IMR-90 (cell line): ENCODE data around the gene TXNL4B. TPM values are rescaled to one million over a fixed set of nuclear protein-coding genes. Genes with fewer than 3 reads are reported as not detected.

Source experiments
- ATAC-seq: fragments of 200-7000 bp; cut with Tn5 transposase; 2 replicates; pipeline ENCODE4 v1.9.1; 2020; ENCODE audit warnings: low read depth, mild to moderate bottlenecking, moderate library complexity
- BruUV-seq: library from RNA; stranded (reverse); fragments of 400-500 nt; replicated peaks from 2 replicates; lab custom pipeline; 2021; lab: Mats Ljungman, UMichigan
- CTCF ChIA-PET: fragments of 300-600 bp; formaldehyde crosslinking; extraction: SDS; loops from one replicate; lab custom pipeline; 2021; ENCODE audit warnings: antibody characterized with exemption; lab: Yijun Ruan, JAX
- POLR2A ChIA-PET: fragments of 300-600 bp; sonication (Branson Sonifier 250); formaldehyde crosslinking; loops from one replicate; lab custom pipeline; 2022; ENCODE audit warnings: antibody characterized with exemption; ENCODE audit not compliant: unreplicated experiment; lab: Charles Lee
- DNase-seq: peaks from one replicate; pipeline ENCODE4 v3.0.0; 2013
- H2AFZ ChIP-seq: replicated peaks from 2 replicates; pipeline ENCODE3; 2013; ENCODE audit warnings: low read length, mild to moderate bottlenecking; ENCODE audit not compliant: poor library complexity
- H2AK5ac ChIP-seq: 2 replicates; pipeline ENCODE4 v1.6.1; 2013; ENCODE audit warnings: low read depth, low read length, inconsistent platforms
- H2AK9ac ChIP-seq: replicated peaks from 2 replicates; pipeline ENCODE3; 2013; ENCODE audit warnings: mild to moderate bottlenecking, low read depth, low read length, moderate library complexity; ENCODE audit not compliant: poor library complexity
- H2BK120ac ChIP-seq: 2 replicates; pipeline ENCODE4 v1.6.1; 2013; ENCODE audit warnings: low read depth, low read length, inconsistent platforms
- H2BK15ac ChIP-seq: 3 replicates; pipeline ENCODE4 v1.6.1; 2013; ENCODE audit warnings: low read depth, low read length, inconsistent platforms
- H2BK20ac ChIP-seq: 2 replicates; pipeline ENCODE4 v1.6.1; 2013; ENCODE audit warnings: low read depth, mild to moderate bottlenecking, inconsistent platforms, low read length, moderate library complexity
- H2BK5ac ChIP-seq: 2 replicates; pipeline ENCODE4 v1.6.1; 2013; ENCODE audit warnings: mild to moderate bottlenecking, low read depth, low read length, inconsistent platforms; ENCODE audit not compliant: poor library complexity, severe bottlenecking
- H3K14ac ChIP-seq: replicated peaks from 2 replicates; pipeline ENCODE4 v1.6.1; 2013; ENCODE audit warnings: low read depth, low read length, inconsistent platforms
- H3K18ac ChIP-seq: 2 replicates; pipeline ENCODE4 v1.6.1; 2013; ENCODE audit warnings: low read depth, low read length, control low read depth
- H3K23ac ChIP-seq: 2 replicates; pipeline ENCODE4 v1.6.1; 2013; ENCODE audit warnings: low read depth, low read length, inconsistent platforms
- H3K27ac ChIP-seq: 2 replicates; pipeline ENCODE4 v1.5.1; 2013; ENCODE audit warnings: mild to moderate bottlenecking, control low read depth, low read length; ENCODE audit not compliant: insufficient read depth
- H3K27me3 ChIP-seq: 2 replicates; pipeline ENCODE4 v1.6.1; 2013; ENCODE audit warnings: low read length; ENCODE audit not compliant: control insufficient read depth, insufficient read depth
- H3K36me3 ChIP-seq: 2 replicates; pipeline ENCODE4 v1.6.1; 2013; ENCODE audit warnings: low read length, mixed read lengths; ENCODE audit not compliant: control insufficient read depth, insufficient read depth
- H3K4ac ChIP-seq: 2 replicates; pipeline ENCODE4 v1.6.1; 2013; ENCODE audit warnings: low read depth, low read length, inconsistent platforms
- H3K4me1 ChIP-seq: 2 replicates; pipeline ENCODE4 v1.6.1; 2013; ENCODE audit warnings: low read length, mixed read lengths; ENCODE audit not compliant: control insufficient read depth, insufficient read depth
- H3K4me2 ChIP-seq: 2 replicates; pipeline ENCODE4 v1.6.1; 2013; ENCODE audit warnings: low read depth, mild to moderate bottlenecking, control low read depth, low read length, moderate library complexity
- H3K4me3 ChIP-seq: 2 replicates; pipeline ENCODE4 v1.5.1; 2013; ENCODE audit warnings: low read depth, mild to moderate bottlenecking, control low read depth, low read length, moderate library complexity; ENCODE audit not compliant: insufficient read depth
- H3K56ac ChIP-seq: 2 replicates; pipeline ENCODE4 v1.6.1; 2013; ENCODE audit warnings: low read length, inconsistent platforms; ENCODE audit not compliant: insufficient read depth; ENCODE audit errors: extremely low read depth
- H3K79me1 ChIP-seq, 2 experiments: 2 replicates each; pipeline ENCODE4 v1.6.1; 2013; ENCODE audit warnings: low read length in 2 of 2, inconsistent platforms in 1 of 2, low read depth in 1 of 2
- H3K9ac ChIP-seq: 2 replicates; pipeline ENCODE4 v1.6.1; 2013; ENCODE audit warnings: low read depth, low read length, control low read depth
- H3K9me1 ChIP-seq: 2 replicates; pipeline ENCODE4 v1.6.1; 2013; ENCODE audit warnings: low read length, inconsistent platforms; ENCODE audit not compliant: insufficient read depth
- H3K9me3 ChIP-seq: 2 replicates; pipeline ENCODE4 v1.6.1; 2013; ENCODE audit warnings: low read length; ENCODE audit not compliant: control insufficient read depth, insufficient read depth
- H4K20me1 ChIP-seq: 2 replicates; pipeline ENCODE4 v1.6.1; 2013; ENCODE audit warnings: low read length, inconsistent platforms; ENCODE audit not compliant: insufficient read depth
- H4K5ac ChIP-seq: 2 replicates; pipeline ENCODE4 v1.6.1; 2013; ENCODE audit warnings: mild to moderate bottlenecking, low read depth, low read length, control low read depth
- H4K8ac ChIP-seq, 2 experiments: 2 replicates each; pipeline ENCODE4 v1.6.1; 2013; ENCODE audit warnings: low read depth in 2 of 2, low read length in 2 of 2, control low read depth in 1 of 2, inconsistent platforms in 1 of 2
- H4K91ac ChIP-seq: 2 replicates; pipeline ENCODE4 v1.6.1; 2013; ENCODE audit warnings: low read depth, low read length, inconsistent platforms; ENCODE audit not compliant: insufficient read depth
- MAFK ChIP-seq: IDR thresholded peaks from 2 replicates; pipeline ENCODE4 v1.6.1; 2012; ENCODE audit warnings: low read depth, low read length, improper control_type of control experiment
- MXI1 ChIP-seq: IDR thresholded peaks from 2 replicates; pipeline ENCODE4 v1.6.1; 2012; ENCODE audit warnings: low read depth, mild to moderate bottlenecking, low read length, moderate library complexity, borderline replicate concordance
- WGBS, 2 experiments: methylation state at CpG; one replicate each; pipeline versions ENCODE4 v1.1.5 to v1.1.7; 2013; ENCODE audit warnings: missing lambda C conversion rate in 2 of 2; ENCODE audit not compliant: insufficient read length in 1 of 2; ENCODE audit errors: extremely low coverage in 2 of 2; 5-methylcytosine and 5-hydroxymethylcytosine counted together
- dilution Hi-C: fragments of 300-500 bp; cut with HindIII; formaldehyde crosslinking; loops from one replicate; pipeline ENCODE4 v1.14.3; 2018; ENCODE audit warnings: low sequenced_read_pairs; ENCODE audit not compliant: unreplicated experiment
- in situ Hi-C: fragments of 300-500 bp; cut with MboI; formaldehyde crosslinking; loops from 3 replicates; pipeline ENCODE4 v1.14.3; 2019; ENCODE audit warnings: low sequenced_read_pairs, inconsistent platforms, mixed read lengths
- intact Hi-C: fragments of 100-400 bp; cut with micrococcal nuclease; formaldehyde crosslinking; loops from 2 replicates; pipeline ENCODE4 v1.10.0; 2022
- polyA plus RNA-seq, 3 experiments: library from polyadenylated mRNA; depleted of rRNA; stranded (reverse); fragments of >200 nt; gene quantifications; 2 replicates each; pipeline ENCODE4 v1.2.3, GENCODE V29; 2012; ENCODE audit warnings: low replicate concordance in 1 of 3
- total RNA-seq: library from RNA; depleted of rRNA; stranded (reverse); fragments of >200 nt; gene quantifications from 2 replicates; pipeline ENCODE4 v1.2.3, GENCODE V29; 2012

Gene TXNL4B
- total and polyA plus RNA-seq, 2 of the 4 experiments (the other 2 are of a cell fraction): 5.4 to 8.6 TPM

DNA sequence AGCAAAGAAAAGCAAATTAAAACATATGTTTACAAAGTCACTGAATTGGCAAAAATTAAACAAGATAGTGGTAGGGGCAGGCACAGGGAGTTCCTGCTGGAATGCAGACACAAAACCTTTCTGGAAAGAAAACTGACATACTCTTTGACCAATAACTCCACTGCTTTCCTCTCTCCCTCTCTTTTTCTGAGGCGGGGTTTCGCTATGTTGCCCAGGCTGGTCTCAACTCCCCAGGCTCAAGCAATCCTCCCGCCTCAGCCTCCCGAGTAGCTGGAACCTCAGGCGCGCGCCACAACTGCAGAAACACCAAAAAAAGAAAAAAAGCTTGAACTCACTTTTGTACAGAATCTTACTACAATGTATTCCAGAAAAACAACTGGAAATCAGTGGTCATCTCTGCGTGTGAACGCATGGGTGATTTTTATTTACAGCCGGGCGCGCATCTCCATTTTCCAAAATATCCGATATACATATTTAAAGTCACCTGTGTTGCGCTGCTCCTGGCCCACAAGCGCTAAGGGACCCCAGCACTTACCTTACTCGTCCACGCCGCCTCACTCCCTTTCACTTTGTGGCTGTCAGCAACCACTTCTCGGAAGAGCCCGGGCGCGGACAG is 480 bp downstream of the TXNL4B start:
- intact Hi-C loops (loop anchor here (10.0 kb wide), 1 partner anchor 58 kb away; no protein-coding TSS in a partner anchor), dilution Hi-C loops (no loop called here), in situ Hi-C loops (no loop called here)
- Histone ChIP-seq H3K14ac (0 out of 2 replicates have a peak overlapping the region, but pooled peaks have one; percentile 36), H3K27me3 (no peaks in the 10 kb centered on the region), H3K18ac (no peak overlapping the region; the same call in 1 of the 2 replicates), H3K36me3 (peaks cover 25% of the 10 kb centered on the region), H3K9me3 (no peaks in the 10 kb centered on the region), H3K56ac (peak overlapping the region; percentile 27; the same call in 1 of the 2 replicates), H2BK5ac (peak overlapping the region; percentile 53), H2BK120ac (0 out of 2 replicates have a peak overlapping the region, but pooled peaks have one; percentile 9), H3K79me1 (peaks cover 12 to 55% of the 10 kb centered on the region in 2 experiments), H2BK15ac (no peak overlapping the region), H2BK20ac (no peak overlapping the region), H2AFZ (peak overlapping the region; percentile 91), H3K4me3 (peak overlapping the region; percentile 80), H3K27ac (peak overlapping the region; percentile 71), H4K5ac (no peak overlapping the region), H3K23ac (peak overlapping the region; percentile 25; the same call in 1 of the 2 replicates), H3K4ac (peak overlapping the region; percentile 65), H3K9me1 (peaks cover 5% of the 10 kb centered on the region; the same call in 1 of the 2 replicates), H2AK5ac (0 out of 2 replicates have a peak overlapping the region, but pooled peaks have one; percentile 18), H2AK9ac (peak overlapping the region; percentile 47), H3K4me1 (0 out of 2 replicates have a peak, but pooled peaks cover 2% of the 10 kb centered on the region), H4K20me1 (no peaks in the 10 kb centered on the region; the same call in 1 of the 2 replicates), H4K91ac (peak overlapping the region; percentile 41; the same call in 1 of the 2 replicates), H4K8ac (peak overlapping the region in 1 of 2 experiments; percentile 70; a peak in 2 of 4 replicates), H3K4me2 (peak overlapping the region; percentile 94), H3K9ac (peak overlapping the region; percentile 81)
- ChIA-PET CTCF (interaction anchor here (0.9 to 1.6 kb wide), 3 partner anchors 9 to 28 kb away, joined by 3 to 8 read pairs (median 3); no protein-coding TSS in a partner anchor), POLR2A (interaction anchor here (0.5 to 0.6 kb wide), 2 partner anchors 962 to 1325 kb away, joined by 5 to 6 read pairs; no protein-coding TSS in a partner anchor)
- DNase-seq (peak; percentile 68), ATAC-seq (peak; percentile 30)
- no peak for TF ChIP-seq MAFK
- TF ChIP-seq MXI1: peak; percentile 76; the same call in 1 of the 2 replicates
- no TSS peak for BruUV-seq
- WGBS, 2 experiments: no CpG with 5 or more reads among the region's 22 CpGs
